ENCODE measurements around the gene GATD1. TPM values are rescaled to one million over a fixed set of nuclear protein-coding genes. Genes with fewer than 3 reads are reported as not detected.
A peak's percentile ranks its signal among the peaks of the same experiment; 100 is the strongest.

The GATD1 gene
- total RNA-seq, 4 donors from 2014 or later = 22.1 to 41.4 (median 27.3) TPM

DNA sequence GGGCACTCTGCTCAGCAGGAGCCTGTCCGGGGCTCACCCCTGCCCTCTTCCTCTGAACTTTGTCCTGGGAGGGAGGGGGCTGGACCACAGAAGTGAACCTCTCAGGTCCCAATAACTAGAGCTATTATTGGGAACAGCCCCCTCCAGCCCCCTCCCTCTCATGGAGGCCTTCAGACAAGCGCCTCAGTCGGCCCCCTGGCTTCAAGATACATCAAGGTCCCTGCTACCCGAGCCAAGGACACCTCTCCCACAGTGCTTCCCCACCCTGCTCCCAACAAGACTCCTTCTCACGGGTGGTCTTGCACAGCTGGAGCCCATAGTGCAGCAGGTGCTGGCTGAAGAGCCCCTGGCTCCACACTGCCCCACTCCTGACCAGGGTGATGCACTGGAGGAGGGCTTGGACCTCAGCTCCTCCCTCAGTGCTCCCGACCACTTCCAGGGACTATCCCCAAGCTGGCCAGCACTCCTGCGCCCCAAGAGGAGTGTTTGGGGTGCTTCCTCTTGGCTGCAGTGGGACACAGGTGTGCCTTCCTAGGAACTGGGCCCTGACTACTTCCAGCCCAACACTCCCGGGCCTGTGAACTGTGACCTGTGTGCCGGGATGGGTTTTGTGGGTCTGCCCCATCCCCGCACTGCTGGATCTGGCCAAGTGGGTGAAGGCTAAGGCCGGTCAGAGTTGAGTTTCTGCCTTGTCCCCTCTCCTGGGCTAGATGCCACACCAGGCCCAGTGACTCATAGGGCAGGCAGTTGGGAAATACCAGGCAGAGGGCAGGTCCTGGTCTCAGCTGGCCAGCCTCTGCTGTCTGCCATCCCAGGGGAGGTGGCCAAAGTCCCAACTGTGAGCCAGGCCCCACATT lies 43.6 kb upstream of the GATD1 start:
- Histone ChIP-seq H3K27me3 (peaks cover 0 to 6% of the 10 kb centered on the region in 2 donors), H3K4me3 (peak overlapping the region; percentile 65 to 81 (median 71)), H3K27ac (peak overlapping the region; percentile 88 to 95 (median 91)), H3K9me3 (no peaks in the 10 kb centered on the region), H3K36me3 (peaks cover 0 to 45% (median 26%) of the 10 kb centered on the region in 3 donors), H3K4me1 (peaks cover 0 to 34% (median 27%) of the 10 kb centered on the region in 4 donors)
- 37 to 48% methylated on average over 7 to 9 of the region's 11 CpGs for WGBS, 2 donors
- peak in 1 of 2 donors; percentile 86 for TF ChIP-seq EP300 (IDR thresholded peaks at IDR 0.05)
- no peak for TF ChIP-seq CTCF (IDR thresholded peaks at IDR 0.05)
- DNase-seq (ENCODE audit: low spot score in 2 of 2) = peak in 1 of 2 donors; percentile 67

DNA sequence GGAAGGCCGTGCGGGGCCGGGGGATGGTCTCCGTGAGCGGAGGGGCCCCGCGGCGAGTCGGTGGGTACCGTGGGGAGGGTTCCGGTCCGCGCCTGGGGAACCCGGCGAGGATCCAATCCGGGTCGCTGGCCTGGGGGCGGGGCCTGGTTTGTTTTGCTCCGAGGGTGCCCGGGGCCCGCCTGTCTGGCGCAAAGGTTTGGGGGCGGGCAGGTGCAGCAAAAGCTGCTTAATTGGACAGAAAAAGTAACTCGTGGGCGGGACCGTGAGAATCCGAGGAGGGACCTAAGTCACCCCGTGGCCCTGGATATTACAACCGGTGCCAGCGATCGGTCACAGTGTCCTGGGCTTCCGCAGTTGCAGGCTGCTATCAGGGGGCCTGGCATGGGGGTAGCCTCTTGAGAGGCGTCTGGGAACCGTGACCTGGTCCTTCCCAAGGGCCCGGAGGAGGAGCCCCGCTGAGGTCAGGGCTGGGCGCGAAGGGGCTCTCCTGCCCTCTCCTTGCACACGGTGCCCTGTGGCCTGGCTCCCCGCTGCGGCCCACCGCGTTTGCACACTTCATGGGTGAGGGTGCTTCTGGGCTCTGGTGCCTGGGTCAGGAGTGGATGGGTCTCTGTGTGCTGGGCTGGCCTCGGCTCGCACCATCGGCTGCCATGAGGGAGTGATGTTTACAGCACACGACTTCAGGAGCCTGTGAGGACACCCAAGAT lies 42.8 kb upstream of the GATD1 start:
- peak; percentile 73 to 77 for DNase-seq (ENCODE audit: low spot score in 2 of 2)
- H3K4me1 ChIP-seq = peaks cover 0 to 34% (median 27%) of the 10 kb centered on the region in 4 donors
- 2% methylated on average over 15 to 31 of the region's 47 CpGs for WGBS, 2 donors
- no peaks in the 10 kb centered on the region for H3K27me3 ChIP-seq
- peak overlapping the region; percentile 65 to 81 (median 71) for H3K4me3 ChIP-seq
- peak overlapping the region; percentile 88 to 95 (median 91) for H3K27ac ChIP-seq
- H3K9me3 ChIP-seq = no peaks in the 10 kb centered on the region
- TF ChIP-seq POLR2A (IDR thresholded peaks at IDR 0.05) = no peak
- no peak for TF ChIP-seq CTCF (IDR thresholded peaks at IDR 0.05)
- TF ChIP-seq EP300 (IDR thresholded peaks at IDR 0.05) = no peak
- H3K36me3 ChIP-seq = peaks cover 0 to 45% (median 22%) of the 10 kb centered on the region in 3 donors

GRCh38 chr11:819129-819931 lies 42.0 kb upstream of the GATD1 start:
- peaks cover 0 to 34% (median 27%) of the 10 kb centered on the region in 4 donors for H3K4me1 ChIP-seq
- no peaks in the 10 kb centered on the region for H3K9me3 ChIP-seq
- peak; percentile 87 to 92 for DNase-seq (ENCODE audit: low spot score in 2 of 2)
- peaks cover 0 to 44% (median 14%) of the 10 kb centered on the region in 3 donors for H3K36me3 ChIP-seq
- peak overlapping the region; percentile 65 to 81 (median 71) for H3K4me3 ChIP-seq
- peak overlapping the region; percentile 88 to 95 (median 91) for H3K27ac ChIP-seq
- H3K27me3 ChIP-seq = no peaks in the 10 kb centered on the region
- 1% methylated on average over 28 to 36 of the region's 96 CpGs for WGBS, 2 donors
- peak; percentile 53 to 86 for TF ChIP-seq POLR2A (IDR thresholded peaks at IDR 0.05)
- peak in 1 of 2 donors; percentile 77 for TF ChIP-seq EP300 (IDR thresholded peaks at IDR 0.05)
- peak in 4 of 5 experiments; percentile 15 to 76 (median 49) for TF ChIP-seq CTCF (IDR thresholded peaks at IDR 0.05)

DNA sequence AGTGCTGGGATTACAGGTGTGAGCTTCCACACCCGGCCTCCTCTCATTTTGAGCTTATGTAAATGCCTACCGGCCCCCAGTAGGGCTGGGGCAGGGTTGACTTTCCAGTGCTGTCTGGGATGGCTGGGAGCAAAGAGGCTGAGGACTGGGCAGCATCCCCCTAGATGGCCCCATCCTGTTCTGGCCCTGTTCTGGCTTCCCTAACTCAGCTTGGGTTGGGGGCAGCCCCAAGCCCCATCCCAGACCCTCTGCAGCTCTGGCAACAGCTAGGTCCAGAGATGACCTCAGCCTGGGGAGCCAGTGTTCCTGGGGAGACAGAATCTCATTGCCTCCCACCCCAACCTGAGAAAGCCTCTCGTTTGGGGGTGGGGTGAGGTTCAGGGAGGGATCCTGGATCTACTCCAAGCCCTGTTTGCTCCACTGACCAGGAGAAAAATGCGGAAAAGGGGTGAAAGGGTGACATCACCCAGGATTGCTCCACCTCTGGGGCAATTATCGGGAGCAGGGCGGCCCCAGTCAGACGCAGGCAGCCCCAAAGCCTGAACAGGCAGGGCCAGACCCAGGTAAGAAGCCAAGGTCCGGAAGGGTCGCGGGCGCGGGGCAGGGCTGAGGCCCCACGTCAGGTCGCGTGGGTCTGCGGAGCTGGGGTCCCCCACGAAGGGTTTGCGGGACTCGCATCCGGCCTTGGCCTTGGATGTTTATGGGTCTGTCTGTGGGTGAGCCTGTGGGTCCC lies 41.3 kb upstream of the GATD1 start, which contains the start of gene PNPLA2:
TSS of gene PNPLA2 (plus strand) at position 519 of the 733 bp plus-strand sequence. CDS start 805 bp downstream, outside the sequence.
- Histone ChIP-seq H3K27ac (peak within 1 kb of the TSS; percentile 88 to 95 (median 91)), H3K9me3 (no peaks in the 10 kb centered on the region), H3K27me3 (no peaks in the 10 kb centered on the region), H3K36me3 (peaks cover 0 to 43% (median 7%) of the 10 kb centered on the region in 3 donors), H3K4me3 (peak within 1 kb of the TSS; percentile 65 to 81 (median 71)), H3K4me1 (peaks cover 0 to 34% (median 27%) of the 10 kb centered on the region in 4 donors)
- DNase-seq (ENCODE audit: low spot score in 2 of 2) = no peak
- 17 to 34% methylated on average over 8 to 16 of the region's 20 CpGs for WGBS, 2 donors
- TF ChIP-seq POLR2A (IDR thresholded peaks at IDR 0.05) (no peak), CTCF (IDR thresholded peaks at IDR 0.05) (no peak), EP300 (IDR thresholded peaks at IDR 0.05) (peak in 1 of 2 donors; percentile 54)

All from tibial nerve (tissue), 4 donors.